Heart left ventricle (tissue), 16 donors: ENCODE results near the gene ATP9B. TPM values are rescaled to one million over a fixed set of nuclear protein-coding genes. Genes with fewer than 3 reads are reported as not detected.
A peak's percentile ranks its signal among the peaks of the same experiment; 100 is the strongest.

Source experiments
- ATAC-seq, 4 donors: fragments of 200-7000 bp; cut with Tn5 transposase; one replicate each; pipeline ENCODE4 v1.9.1; 2020 to 2022; ENCODE audit warnings: moderate library complexity in 4 of 4, mild to moderate bottlenecking in 3 of 4, moderate number of reproducible peaks in 1 of 4
- DNase-seq, 5 donors: peaks; one replicate each; pipeline ENCODE4 v3.0.0-alpha.2; 2020
- H3K27ac ChIP-seq, 12 donors: fragments of 200-600 bp; sonication (generic) in 4 of 12; one replicate each; pipeline versions ENCODE4 v1.5.0 to v1.8.0; 2016 to 2022; ENCODE audit warnings: mild to moderate bottlenecking in 2 of 12
- H3K27me3 ChIP-seq, 9 donors: fragments of 200-600 bp; sonication (generic) in 2 of 9; one replicate each; pipeline versions ENCODE4 v1.5.1 to v1.8.0; 2016 to 2022; ENCODE audit warnings: mild to moderate bottlenecking in 3 of 9
- H3K36me3 ChIP-seq, 9 donors: fragments of 200-600 bp; sonication (generic) in 2 of 9; one replicate each; pipeline versions ENCODE4 v1.5.0 to v1.8.0; 2018 to 2022; ENCODE audit warnings: mild to moderate bottlenecking in 2 of 9
- H3K4me1 ChIP-seq, 12 donors: fragments of 200-600 bp; sonication (generic) in 4 of 12; one replicate each; pipeline versions ENCODE4 v1.5.0 to v1.8.0; 2016 to 2022; ENCODE audit warnings: mild to moderate bottlenecking in 3 of 12
- H3K4me3 ChIP-seq, 12 donors: fragments of 200-600 bp; sonication (generic) in 4 of 12; one replicate each; pipeline versions ENCODE4 v1.5.0 to v1.8.0; 2017 to 2022; ENCODE audit warnings: mild to moderate bottlenecking in 9 of 12, moderate library complexity in 4 of 12
- H3K9me3 ChIP-seq, 12 donors: fragments of 200-600 bp; sonication (generic) in 4 of 12; one replicate each; pipeline versions ENCODE4 v1.5.0 to v1.8.0; 2016 to 2022; ENCODE audit warnings: mild to moderate bottlenecking in 1 of 12
- CTCF ChIP-seq, 12 donors: fragments of 200-600 bp; sonication (generic) in 4 of 12; IDR thresholded peaks; one replicate each; pipeline versions ENCODE4 v1.5.0 to v1.8.0; 2018 to 2022; ENCODE audit warnings: antibody characterized with exemption in 12 of 12, mild to moderate bottlenecking in 5 of 12
- POLR2A ChIP-seq, 2 donors: fragments of 450-650 bp; IDR thresholded peaks; one replicate each; pipeline ENCODE4 v1.6.1; 2017; ENCODE audit warnings: antibody characterized with exemption in 2 of 2, mild to moderate bottlenecking in 2 of 2, moderate library complexity in 2 of 2
- WGBS, 4 donors: extraction: QIAGEN DNeasy Blood & Tissue Kit in 2 of 4; methylation state at CpG; one replicate each; pipeline versions ENCODE4 v1.1.5 to v1.1.7; 2013 to 2018; 5-methylcytosine and 5-hydroxymethylcytosine counted together
- intact Hi-C, 10 donors: fragments of 100-400 bp; cut with DNase I; formaldehyde crosslinking; loops; one replicate each; pipeline versions ENCODE4 v1.11.1 to v1.14.2; 2022
- polyA plus RNA-seq, 2 donors: library from polyadenylated mRNA; stranded (reverse); fragments of 200-250 nt; gene quantifications; one replicate each; pipeline ENCODE4 v1.2.3, GENCODE V29; 2013
- total RNA-seq, 9 donors: library from RNA; depleted of rRNA in 2 of 9; stranded (reverse); fragments of >200 nt in 2 of 9; fragmentation: NEBNext Ultra II Directional in 3 of 9; extraction: Animal tissue kit (Norgen Biotek cat#: 25700) in 3 of 9; gene quantifications; one replicate each; pipeline versions ENCODE4 v1.1.0 to v1.2.4, GENCODE V29; 2016 to 2023
- donor health status: ischemic (EF 13 %, LVEDD 7.1; RV severe dilation, severe dysfunction).
- donor health status: healthy with polysubstance abuse.
- donor health status: DM: no; HTN: yes; CAD: no.
- donor health status: DM: no; HTN: no; CAD: no.
- donor health status: ischemic (EF 25% LVEDD 6.9; RV normal size, moderate dysfunction).
- donor health status: ischemic (EF 25% LVEDD 5.7; RV mildly dilated, moderate dysfunction).
- donor health status: healthy.
- donor health status: DM: yes; HTN: yes; CAD: no.
- donor health status: ischemic (EF 35%, LVEDD 5.7; RV mildly dilated, moderate dysfunction).
- donor health status: nonischemic (EF 11% LVEDD 7.7; RV severe dilation, severe dysfunction).
- donor health status: DM: yes; HTN: yes; CAD: no.
- donor health status: PGD.
- donor health status: ischemic (EF 29% LVEDD 5.4; RV normal size, mild dysfunction).
- donor health status: nonischemic (EF 23%, LVEDD 6.1; RV moderate dilation, normal function).

Gene ATP9B
- total and polyA plus RNA-seq, 11 donors: 7.4 to 23.9 (median 12.8) TPM

GRCh38 chr18:79381811-79382311, 312.7 kb downstream of the ATP9B start:
- Histone ChIP-seq H3K9me3 (no peaks in the 10 kb centered on the region), H3K36me3 (peaks cover 0 to 19% (median 11%) of the 10 kb centered on the region in 9 donors), H3K27ac (no peak overlapping the region), H3K4me3 (no peak overlapping the region), H3K27me3 (peaks cover 0 to 10% (median 0%) of the 10 kb centered on the region in 9 donors), H3K4me1 (peaks cover 0 to 8% (median 4%) of the 10 kb centered on the region in 12 donors)
- peak in 2 of 5 donors; percentile 10 to 48 for DNase-seq
- WGBS, 4 donors: 76 to 82% (median 80%) methylated on average over 10 to 16 of the region's 16 CpGs
- intact Hi-C loops: loop anchor here in 5 of 10 donors (1.0 to 2.0 kb wide), 3 partner anchors 147 to 263 kb away; no protein-coding TSS in a partner anchor
- ATAC-seq: no peak
- TF ChIP-seq POLR2A (IDR thresholded peaks at IDR 0.05) (no peak), CTCF (IDR thresholded peaks at IDR 0.05) (no peak)

- Histone ChIP-seq H3K36me3 (peaks cover 0 to 9% (median 5%) of the 10 kb centered on the region in 9 donors), H3K27me3 (peaks cover 0 to 20% (median 0%) of the 10 kb centered on the region in 9 donors), H3K4me1 (peaks cover 0 to 8% (median 4%) of the 10 kb centered on the region in 12 donors), H3K4me3 (no peak overlapping the region), H3K9me3 (no peaks in the 10 kb centered on the region), H3K27ac (no peak overlapping the region)
- WGBS, 4 donors: 61 to 74% (median 69%) methylated on average over 20 to 27 of the region's 27 CpGs
- intact Hi-C loops: no loop called here
- ATAC-seq (no peak), DNase-seq (peak in 2 of 5 donors; percentile 17 to 63)
- TF ChIP-seq POLR2A (IDR thresholded peaks at IDR 0.05) (no peak), CTCF (IDR thresholded peaks at IDR 0.05) (no peak)
These were observed 313.6 kb downstream of the ATP9B start for GRCh38 chr18:79382681-79383387.

- intact Hi-C loops: no loop called here
- Histone ChIP-seq H3K4me1 (peaks cover 0 to 8% (median 4%) of the 10 kb centered on the region in 12 donors), H3K36me3 (peaks cover 0 to 2% (median 0%) of the 10 kb centered on the region in 9 donors), H3K9me3 (no peaks in the 10 kb centered on the region), H3K27ac (no peak overlapping the region), H3K27me3 (peaks cover 0 to 26% (median 0%) of the 10 kb centered on the region in 9 donors), H3K4me3 (no peak overlapping the region)
- TF ChIP-seq CTCF (IDR thresholded peaks at IDR 0.05): no peak
- TF ChIP-seq POLR2A (IDR thresholded peaks at IDR 0.05): no peak
- no peak for ATAC-seq
- peak in 1 of 5 donors; percentile 61 for DNase-seq
- WGBS, 4 donors: 78 to 85% (median 82%) methylated on average over 8 to 20 of the region's 20 CpGs
These were observed 314.3 kb downstream of the ATP9B start for GRCh38 chr18:79383388-79384056.
